Activated naive CD8-positive, alpha-beta T cell treated with anti-CD3 and anti-CD28 coated beads, Interleukin-2, amount 50 U/mL, for 24 hours (primary cell): Measurements from ENCODE around the gene CD47.

Source experiments
- ATAC-seq: fragments of 150-1000 bp; cut with Tn5 transposase; one replicate; pipeline ENCODE4 v1.10.0; 2021
- DNase-seq: peaks from one replicate; pipeline ENCODE4 v3.0.0; 2021
- H3K27ac Mint-ChIP-seq: one replicate; pipeline ENCODE4 v1.8.0; 2021; ENCODE audit warnings: mild to moderate bottlenecking, mixed read lengths
- H3K27me3 Mint-ChIP-seq: one replicate; pipeline ENCODE4 v1.8.0; 2021; ENCODE audit warnings: mixed read lengths
- H3K36me3 Mint-ChIP-seq: one replicate; pipeline ENCODE4 v1.8.0; 2021; ENCODE audit warnings: low read depth, mixed read lengths
- H3K4me1 Mint-ChIP-seq: one replicate; pipeline ENCODE4 v1.8.0; 2021; ENCODE audit warnings: mixed read lengths
- H3K4me3 Mint-ChIP-seq: one replicate; pipeline ENCODE4 v1.8.0; 2021; ENCODE audit warnings: mild to moderate bottlenecking, moderate library complexity, mixed read lengths
- H3K9me3 Mint-ChIP-seq: one replicate; pipeline ENCODE4 v1.8.0; 2021; ENCODE audit warnings: mixed read lengths

Gene CD47

GRCh38 chr3:108090701-108091497 is at the start of gene CD47:
Gene CD47 (minus strand): TSS chr3:108091031. CDS start chr3:108090908, 123 bp downstream.
- peak within 1 kb of the TSS; percentile 88 for H3K4me3 Mint-ChIP-seq
- H3K27me3 Mint-ChIP-seq: no peaks in the 10 kb centered on the region
- peaks cover 11% of the 10 kb centered on the region for H3K36me3 Mint-ChIP-seq
- DNase-seq: peak; percentile 98
- H3K9me3 Mint-ChIP-seq: peaks cover 4% of the 10 kb centered on the region
- peaks cover 32% of the 10 kb centered on the region for H3K4me1 Mint-ChIP-seq
- ATAC-seq: peak; percentile 66
- peak within 1 kb of the TSS; percentile 95 for H3K27ac Mint-ChIP-seq

GRCh38 chr3:108137460-108137814 is 46.6 kb upstream of the CD47 start:
- no peak for DNase-seq
- no peaks in the 10 kb centered on the region for H3K27me3 Mint-ChIP-seq
- no peak overlapping the region for H3K27ac Mint-ChIP-seq
- no peak for ATAC-seq
- H3K4me3 Mint-ChIP-seq: no peak overlapping the region
- H3K9me3 Mint-ChIP-seq: peaks cover 6% of the 10 kb centered on the region
- H3K36me3 Mint-ChIP-seq: peaks cover 78% of the 10 kb centered on the region
- H3K4me1 Mint-ChIP-seq: peaks cover 48% of the 10 kb centered on the region

- peaks cover 84% of the 10 kb centered on the region for H3K36me3 Mint-ChIP-seq
- no peak for DNase-seq
- no peak overlapping the region for H3K4me3 Mint-ChIP-seq
- no peaks in the 10 kb centered on the region for H3K27me3 Mint-ChIP-seq
- peaks cover 6% of the 10 kb centered on the region for H3K9me3 Mint-ChIP-seq
- H3K4me1 Mint-ChIP-seq: peaks cover 54% of the 10 kb centered on the region
- H3K27ac Mint-ChIP-seq: peak overlapping the region; percentile 66
- no peak for ATAC-seq
These were observed 46.0 kb upstream of the CD47 start for GRCh38 chr3:108136561-108137459.

DNA sequence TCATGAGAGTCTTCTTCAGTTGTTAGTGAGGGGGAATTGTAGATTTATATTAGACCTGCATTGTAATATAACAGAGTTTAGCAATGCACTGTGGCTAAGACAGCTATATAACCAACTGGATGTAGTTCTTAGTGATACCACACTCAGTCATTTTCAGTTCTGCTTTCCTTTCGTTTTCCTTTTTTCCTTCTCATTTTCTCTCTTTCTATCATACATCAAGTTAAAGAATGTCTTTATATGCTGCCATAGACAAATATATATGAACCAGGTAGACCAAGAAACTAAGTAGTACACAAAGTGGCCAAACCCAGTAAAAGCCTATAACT is 43.7 kb upstream of the CD47 start:
- Mint-ChIP-seq H3K27me3 (no peaks in the 10 kb centered on the region), H3K4me3 (peak overlapping the region; percentile 58), H3K27ac (peak overlapping the region; percentile 89), H3K4me1 (peaks cover 76% of the 10 kb centered on the region), H3K9me3 (peaks cover 6% of the 10 kb centered on the region), H3K36me3 (peaks cover 86% of the 10 kb centered on the region)
- DNase-seq (no peak), ATAC-seq (no peak)

GRCh38 chr3:108133858-108134554 is 43.2 kb upstream of the CD47 start:
- ATAC-seq: no peak
- Mint-ChIP-seq H3K27me3 (no peaks in the 10 kb centered on the region), H3K36me3 (peaks cover 86% of the 10 kb centered on the region)

GRCh38 chr3:108133048-108133369 is 42.2 kb upstream of the CD47 start:
- Mint-ChIP-seq H3K9me3 (peaks cover 13% of the 10 kb centered on the region), H3K4me3 (peak overlapping the region; percentile 58), H3K27ac (peak overlapping the region; percentile 89), H3K36me3 (peaks cover 87% of the 10 kb centered on the region), H3K4me1 (peaks cover 91% of the 10 kb centered on the region), H3K27me3 (no peaks in the 10 kb centered on the region)
- DNase-seq (no peak), ATAC-seq (no peak)

More at GRCh38 chr3:108133858-108134554, 43.2 kb upstream of the CD47 start:
- peak overlapping the region; percentile 58 for H3K4me3 Mint-ChIP-seq
- peaks cover 81% of the 10 kb centered on the region for H3K4me1 Mint-ChIP-seq
- H3K9me3 Mint-ChIP-seq: peaks cover 6% of the 10 kb centered on the region
- no peak for DNase-seq
- peak overlapping the region; percentile 89 for H3K27ac Mint-ChIP-seq

DNA sequence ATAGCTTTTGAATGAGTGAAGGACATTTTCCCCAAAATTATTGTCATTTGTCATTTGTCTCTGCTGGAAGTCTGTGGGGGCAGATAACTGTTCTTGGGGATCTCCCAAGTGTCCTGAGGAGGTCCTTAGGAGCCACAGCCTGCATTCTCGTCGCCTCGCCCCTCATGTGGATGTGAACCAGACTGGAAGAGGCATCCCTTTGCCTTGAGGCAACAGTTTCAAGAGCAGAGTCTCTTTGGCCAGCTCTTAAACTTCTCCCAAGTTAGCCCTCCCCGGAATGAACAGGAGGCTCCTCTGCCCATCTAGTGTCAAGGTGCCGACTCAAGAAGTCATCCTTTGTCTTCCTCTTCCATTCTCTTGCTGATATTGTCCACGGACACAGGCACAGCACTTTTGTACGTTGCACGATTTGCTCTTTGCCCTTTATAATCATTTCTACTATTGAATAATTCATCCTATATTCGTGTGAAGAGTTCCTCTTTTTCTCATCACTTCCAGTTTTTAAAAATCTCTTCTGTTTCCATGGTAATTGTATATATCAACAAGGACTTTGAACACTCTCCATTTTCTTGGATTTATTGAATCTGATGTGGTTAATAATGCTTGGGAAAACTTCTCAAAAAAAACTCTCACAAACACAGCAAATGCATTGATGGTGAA is 40.8 kb upstream of the CD47 start:
- no peak for DNase-seq
- no peak for ATAC-seq
- peaks cover 84% of the 10 kb centered on the region for H3K36me3 Mint-ChIP-seq
- peak overlapping the region; percentile 58 for H3K4me3 Mint-ChIP-seq
- peaks cover 93% of the 10 kb centered on the region for H3K4me1 Mint-ChIP-seq
- no peaks in the 10 kb centered on the region for H3K27me3 Mint-ChIP-seq
- H3K27ac Mint-ChIP-seq: peak overlapping the region; percentile 89
- peaks cover 13% of the 10 kb centered on the region for H3K9me3 Mint-ChIP-seq

DNA sequence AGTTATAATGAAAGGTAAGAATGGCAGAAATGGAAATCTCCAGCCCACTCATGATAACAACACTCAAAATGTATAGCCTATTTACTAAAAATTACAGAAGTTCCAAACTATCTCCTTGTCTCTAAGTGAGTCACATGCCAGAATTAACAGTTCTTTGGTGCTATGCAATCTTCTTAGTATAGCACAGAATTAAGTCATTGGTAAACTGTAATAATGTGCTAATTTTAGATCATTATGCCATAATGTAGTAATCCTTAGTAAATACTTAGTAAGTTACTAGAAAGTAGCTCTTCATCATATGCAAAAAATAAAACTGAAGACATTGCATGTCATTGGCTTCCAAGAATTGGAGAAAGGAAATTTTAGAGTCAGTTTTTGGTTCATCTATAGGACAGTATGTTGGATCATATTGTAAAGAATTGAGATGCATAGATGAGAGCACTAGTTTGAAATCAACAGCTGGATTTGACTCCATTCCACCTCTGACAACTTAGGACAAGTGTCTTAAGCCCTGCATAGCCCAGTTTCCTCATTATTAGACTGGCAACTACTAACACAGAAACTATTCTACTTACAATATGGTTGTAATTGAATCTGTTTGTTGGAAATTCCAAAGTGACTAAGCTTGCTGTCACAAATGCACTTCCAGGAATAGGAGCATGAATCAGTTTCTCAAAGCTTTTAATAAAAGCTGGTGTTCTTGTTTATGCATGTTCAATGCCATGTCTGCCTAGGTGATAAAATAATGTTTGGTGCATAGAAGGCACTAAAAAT is 40.1 kb upstream of the CD47 start:
- no peak for DNase-seq
- Mint-ChIP-seq H3K36me3 (peaks cover 82% of the 10 kb centered on the region), H3K27ac (peak overlapping the region; percentile 89), H3K4me3 (peak overlapping the region; percentile 58), H3K27me3 (no peaks in the 10 kb centered on the region), H3K9me3 (peaks cover 7% of the 10 kb centered on the region), H3K4me1 (peaks cover 89% of the 10 kb centered on the region)
- ATAC-seq: peak; percentile 47

DNA sequence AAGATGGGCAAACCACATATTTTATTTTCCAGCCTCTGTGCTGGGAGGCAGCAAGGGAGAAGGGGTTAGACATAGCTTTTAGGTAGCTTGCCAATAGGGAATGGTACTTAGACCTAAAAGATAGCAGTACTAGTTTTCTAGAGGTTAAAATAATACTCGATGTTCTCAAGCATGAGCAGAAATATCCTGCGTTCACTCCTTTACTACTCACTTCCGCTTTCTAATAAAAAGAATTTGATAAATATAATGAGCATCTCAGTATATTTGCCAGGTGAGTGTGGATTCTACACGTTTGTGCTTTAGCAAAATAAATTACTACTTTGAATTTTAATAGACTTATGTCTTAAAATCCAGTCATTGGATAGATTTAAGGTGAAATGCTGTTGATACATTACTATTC is 39.4 kb upstream of the CD47 start:
- H3K9me3 Mint-ChIP-seq: peaks cover 7% of the 10 kb centered on the region
- no peak for DNase-seq
- peaks cover 82% of the 10 kb centered on the region for H3K36me3 Mint-ChIP-seq
- H3K27me3 Mint-ChIP-seq: no peaks in the 10 kb centered on the region
- H3K4me3 Mint-ChIP-seq: peak overlapping the region; percentile 58
- peak overlapping the region; percentile 89 for H3K27ac Mint-ChIP-seq
- H3K4me1 Mint-ChIP-seq: peaks cover 87% of the 10 kb centered on the region
- no peak for ATAC-seq

GRCh38 chr3:108127301-108127988 is 36.6 kb upstream of the CD47 start:
- H3K36me3 Mint-ChIP-seq: peaks cover 58% of the 10 kb centered on the region

DNA sequence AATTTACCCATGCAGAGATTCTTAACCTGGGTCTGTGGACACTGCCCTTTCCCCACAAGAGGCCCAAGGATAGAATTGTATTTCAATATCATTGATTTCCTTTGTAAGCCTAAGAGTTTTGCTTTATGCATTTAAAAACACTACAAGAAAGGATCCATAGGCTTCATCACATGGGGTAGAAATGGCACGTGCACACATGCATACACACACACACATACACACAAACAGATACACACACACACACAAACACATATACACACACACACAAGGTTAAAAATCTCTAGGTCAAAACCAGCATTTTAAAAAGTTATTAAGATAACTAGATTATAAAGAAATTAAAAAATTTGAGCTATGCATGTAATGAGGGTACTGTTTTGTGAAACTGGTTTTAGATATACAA is 35.5 kb upstream of the CD47 start:
- ATAC-seq (no peak), DNase-seq (no peak)
- H3K9me3 Mint-ChIP-seq: peaks cover 7% of the 10 kb centered on the region
- H3K4me3 Mint-ChIP-seq: peak overlapping the region; percentile 94
- H3K27me3 Mint-ChIP-seq: no peaks in the 10 kb centered on the region
- H3K36me3 Mint-ChIP-seq: peaks cover 47% of the 10 kb centered on the region
- H3K27ac Mint-ChIP-seq: peak overlapping the region; percentile 100
- H3K4me1 Mint-ChIP-seq: peaks cover 85% of the 10 kb centered on the region

More at GRCh38 chr3:108127301-108127988, 36.6 kb upstream of the CD47 start:
- H3K27ac Mint-ChIP-seq: peak overlapping the region; percentile 91
- peaks cover 86% of the 10 kb centered on the region for H3K4me1 Mint-ChIP-seq
- peak overlapping the region; percentile 94 for H3K4me3 Mint-ChIP-seq
- peak; percentile 25 for ATAC-seq
- H3K9me3 Mint-ChIP-seq: peaks cover 7% of the 10 kb centered on the region
- DNase-seq: peak; percentile 48
- no peaks in the 10 kb centered on the region for H3K27me3 Mint-ChIP-seq

- Mint-ChIP-seq H3K27ac (peak overlapping the region; percentile 100), H3K36me3 (peaks cover 41% of the 10 kb centered on the region), H3K4me3 (peak overlapping the region; percentile 94), H3K9me3 (peaks cover 7% of the 10 kb centered on the region), H3K4me1 (peaks cover 84% of the 10 kb centered on the region), H3K27me3 (no peaks in the 10 kb centered on the region)
- DNase-seq (peak; percentile 63), ATAC-seq (peak; percentile 37)
These were observed 34.8 kb upstream of the CD47 start for GRCh38 chr3:108125550-108126071.

GRCh38 chr3:108125153-108125543 is 34.3 kb upstream of the CD47 start:
- DNase-seq (no peak), ATAC-seq (peak; percentile 4)
- Mint-ChIP-seq H3K27me3 (no peaks in the 10 kb centered on the region), H3K4me1 (peaks cover 81% of the 10 kb centered on the region), H3K36me3 (peaks cover 41% of the 10 kb centered on the region), H3K9me3 (peaks cover 7% of the 10 kb centered on the region), H3K27ac (peak overlapping the region; percentile 100), H3K4me3 (peak overlapping the region; percentile 94)
